HPDE6-E6E7 (cell line): ENCODE data around the gene RINL.
"Not testable (repeated sequence)": the region's sequence is repeated elsewhere in the genome, so short reads cannot be mapped to it uniquely, and the experiment has no call there.

ENCODE experiments used
- DNase-seq: peaks from one replicate; pipeline ENCODE4 v3.0.0; 2011; ENCODE audit warnings: missing footprints; ENCODE audit errors: extremely low spot score

RINL gene

GRCh38 chr19:38834104-38834490 lies 44.0 kb downstream of the RINL start:
- DNase-seq, result no peak

- no peak for DNase-seq
These were observed 45.0 kb downstream of the RINL start for GRCh38 chr19:38833092-38833425.

- peak; percentile 67 for DNase-seq
These were observed 46.9 kb downstream of the RINL start for GRCh38 chr19:38831142-38831605.

- no peak for DNase-seq
These were observed 47.9 kb downstream of the RINL start for GRCh38 chr19:38830039-38830733.

GRCh38 chr19:38829203-38829602 lies 48.9 kb downstream of the RINL start:
- DNase-seq, result not testable (repeated sequence)

GRCh38 chr19:38826856-38827551 lies 51.1 kb downstream of the RINL start:
- DNase-seq, result no peak

- not testable (repeated sequence) for DNase-seq
These were observed 52.1 kb downstream of the RINL start for GRCh38 chr19:38825936-38826335.

GRCh38 chr19:38821230-38821825 lies 56.7 kb downstream of the RINL start:
- not testable (repeated sequence) for DNase-seq

GRCh38 chr19:38819231-38819920 lies 58.7 kb downstream of the RINL start:
- DNase-seq, result no peak
